Measurements from ENCODE around the gene NEK2. TPM values are rescaled to one million over a fixed set of nuclear protein-coding genes. Genes with fewer than 3 reads are reported as not detected.
A peak's percentile ranks its signal among the peaks of the same experiment; 100 is the strongest.

Gene NEK2
- total and polyA plus RNA-seq, 8 donors = 1.3 to 30.4 (median 15.4) TPM

GRCh38 chr1:211708926-211709325 lies 33.5 kb upstream of the NEK2 start:
- H3K27ac ChIP-seq = no peak overlapping the region
- DNase-seq (no peak), ATAC-seq (no peak)
- H3K4me3 ChIP-seq = no peak overlapping the region
- no peaks in the 10 kb centered on the region for H3K9me3 ChIP-seq
- intact Hi-C loops (cut with DNase I) = no loop called here
- H3K27me3 ChIP-seq = no peaks in the 10 kb centered on the region
- H3K4me1 ChIP-seq = no peaks in the 10 kb centered on the region
- H3K36me3 ChIP-seq = no peaks in the 10 kb centered on the region
- no peak for TF ChIP-seq CTCF (IDR thresholded peaks at IDR 0.05)

- intact Hi-C loops (cut with DNase I) = no loop called here
- ATAC-seq (no peak), DNase-seq (no peak)
- no peak overlapping the region for H3K4me3 ChIP-seq
- TF ChIP-seq CTCF (IDR thresholded peaks at IDR 0.05) = no peak
- no peaks in the 10 kb centered on the region for H3K27me3 ChIP-seq
- no peaks in the 10 kb centered on the region for H3K4me1 ChIP-seq
- no peaks in the 10 kb centered on the region for H3K9me3 ChIP-seq
- H3K36me3 ChIP-seq = no peaks in the 10 kb centered on the region
- H3K27ac ChIP-seq = no peak overlapping the region
These were observed 32.6 kb upstream of the NEK2 start for GRCh38 chr1:211708006-211708405.

- ATAC-seq = no peak
- peak in 1 of 4 donors; percentile 26 for DNase-seq
- intact Hi-C loops (cut with DNase I) = no loop called here
These were observed 30.2 kb upstream of the NEK2 start for GRCh38 chr1:211705467-211706091.

GRCh38 chr1:211704543-211704942 lies 29.1 kb upstream of the NEK2 start:
- H3K4me1 ChIP-seq = no peaks in the 10 kb centered on the region
- no peak for DNase-seq
- peaks cover 0 to 2% of the 10 kb centered on the region in 2 donors for H3K27me3 ChIP-seq
- H3K27ac ChIP-seq = no peak overlapping the region
- no peaks in the 10 kb centered on the region for H3K36me3 ChIP-seq
- no peaks in the 10 kb centered on the region for H3K9me3 ChIP-seq
- no peak for TF ChIP-seq CTCF (IDR thresholded peaks at IDR 0.05)
- no peak overlapping the region for H3K4me3 ChIP-seq
- intact Hi-C loops (cut with DNase I) = loop anchor here in 1 of 2 donors (5.0 kb wide), 1 partner anchor 128 kb away; the partner anchor contains the start of gene LPGAT1
- no peak for ATAC-seq

More at GRCh38 chr1:211705467-211706091, 30.2 kb upstream of the NEK2 start:
- Histone ChIP-seq H3K36me3 (no peaks in the 10 kb centered on the region), H3K4me1 (no peaks in the 10 kb centered on the region), H3K9me3 (no peaks in the 10 kb centered on the region), H3K4me3 (no peak overlapping the region), H3K27ac (no peak overlapping the region), H3K27me3 (no peaks in the 10 kb centered on the region)
- no peak for TF ChIP-seq CTCF (IDR thresholded peaks at IDR 0.05)

- Histone ChIP-seq H3K4me1 (peaks cover 0 to 2% of the 10 kb centered on the region in 2 donors), H3K36me3 (no peaks in the 10 kb centered on the region), H3K27ac (no peak overlapping the region), H3K9me3 (no peaks in the 10 kb centered on the region), H3K27me3 (peaks cover 0 to 8% of the 10 kb centered on the region in 2 donors), H3K4me3 (no peak overlapping the region)
- ATAC-seq (no peak), DNase-seq (no peak)
- no peak for TF ChIP-seq CTCF (IDR thresholded peaks at IDR 0.05)
- intact Hi-C loops (cut with DNase I) = loop anchor here in 1 of 2 donors (5.0 kb wide), 1 partner anchor 128 kb away; the partner anchor contains the start of gene LPGAT1
These were observed 28.6 kb upstream of the NEK2 start for GRCh38 chr1:211703812-211704537.
